Activated T-cell treated with anti-CD3 and anti-CD28 coated beads, Interleukin-2, amount 50 U/mL, for 24 hours (primary cell): Measurements from ENCODE around the gene ZIC4.

Experiments
- DNase-seq: peaks from one replicate; pipeline ENCODE4 v3.0.0-alpha.2; 2020
- H3K27ac Mint-ChIP-seq: 2 replicates; pipeline ENCODE4 v1.8.0; 2020; ENCODE audit warnings: mild to moderate bottlenecking, mixed read lengths
- H3K27me3 Mint-ChIP-seq: 2 replicates; pipeline ENCODE4 v1.8.0; 2020; ENCODE audit warnings: mixed read lengths
- H3K36me3 Mint-ChIP-seq: 2 replicates; pipeline ENCODE4 v1.8.0; 2020; ENCODE audit warnings: low read depth, mixed read lengths
- H3K4me1 Mint-ChIP-seq: 2 replicates; pipeline ENCODE4 v1.8.0; 2020; ENCODE audit warnings: low read depth, mixed read lengths
- H3K4me3 Mint-ChIP-seq: 2 replicates; pipeline ENCODE4 v1.8.0; 2020; ENCODE audit warnings: mild to moderate bottlenecking, moderate library complexity, mixed read lengths
- H3K9me3 Mint-ChIP-seq: 2 replicates; pipeline ENCODE4 v1.8.0; 2020; ENCODE audit warnings: mixed read lengths

Gene ZIC4

GRCh38 chr3:147381596-147381995, 24.7 kb downstream of the ZIC4 start:
- peaks cover 4% of the 10 kb centered on the region for H3K9me3 Mint-ChIP-seq
- no peaks in the 10 kb centered on the region for H3K36me3 Mint-ChIP-seq

GRCh38 chr3:147380977-147381376, 25.4 kb downstream of the ZIC4 start:
- H3K27ac Mint-ChIP-seq, result no peak overlapping the region

More at GRCh38 chr3:147381596-147381995, 24.7 kb downstream of the ZIC4 start:
- Mint-ChIP-seq H3K27me3 (peaks cover 98% of the 10 kb centered on the region), H3K27ac (no peak overlapping the region), H3K4me3 (no peak overlapping the region), H3K4me1 (no peaks in the 10 kb centered on the region)
- DNase-seq, result no peak

GRCh38 chr3:147380387-147380951, 25.9 kb downstream of the ZIC4 start:
- DNase-seq, result no peak
- Mint-ChIP-seq H3K4me3 (no peak overlapping the region), H3K4me1 (no peaks in the 10 kb centered on the region), H3K36me3 (no peaks in the 10 kb centered on the region), H3K27me3 (peaks cover 94% of the 10 kb centered on the region), H3K27ac (no peak overlapping the region), H3K9me3 (peaks cover 4% of the 10 kb centered on the region)

More at GRCh38 chr3:147380977-147381376, 25.4 kb downstream of the ZIC4 start:
- DNase-seq, result no peak
- peaks cover 4% of the 10 kb centered on the region for H3K9me3 Mint-ChIP-seq
- H3K4me1 Mint-ChIP-seq, result no peaks in the 10 kb centered on the region
- no peak overlapping the region for H3K4me3 Mint-ChIP-seq
- H3K36me3 Mint-ChIP-seq, result no peaks in the 10 kb centered on the region
- H3K27me3 Mint-ChIP-seq, result peaks cover 96% of the 10 kb centered on the region

- Mint-ChIP-seq H3K36me3 (no peaks in the 10 kb centered on the region), H3K4me1 (no peaks in the 10 kb centered on the region), H3K27me3 (peaks cover 91% of the 10 kb centered on the region), H3K4me3 (no peak overlapping the region), H3K9me3 (peaks cover 4% of the 10 kb centered on the region), H3K27ac (no peak overlapping the region)
- DNase-seq, result no peak
Measured at GRCh38 chr3:147379651-147380050, 26.7 kb downstream of the ZIC4 start.

GRCh38 chr3:147377412-147378367, 28.7 kb downstream of the ZIC4 start:
- Mint-ChIP-seq H3K9me3 (peaks cover 10% of the 10 kb centered on the region), H3K27ac (no peak overlapping the region), H3K4me3 (no peak overlapping the region), H3K4me1 (no peaks in the 10 kb centered on the region), H3K27me3 (peaks cover 90% of the 10 kb centered on the region), H3K36me3 (no peaks in the 10 kb centered on the region)
- DNase-seq, result no peak

- H3K9me3 Mint-ChIP-seq, result peaks cover 9% of the 10 kb centered on the region
- DNase-seq, result no peak
- peaks cover 89% of the 10 kb centered on the region for H3K27me3 Mint-ChIP-seq
- no peaks in the 10 kb centered on the region for H3K36me3 Mint-ChIP-seq
- no peaks in the 10 kb centered on the region for H3K4me1 Mint-ChIP-seq
- no peak overlapping the region for H3K27ac Mint-ChIP-seq
- H3K4me3 Mint-ChIP-seq, result no peak overlapping the region
Measured at GRCh38 chr3:147373301-147373700, 33.0 kb downstream of the ZIC4 start.

- H3K4me1 Mint-ChIP-seq, result no peaks in the 10 kb centered on the region
- no peak overlapping the region for H3K4me3 Mint-ChIP-seq
- H3K36me3 Mint-ChIP-seq, result no peaks in the 10 kb centered on the region
- H3K9me3 Mint-ChIP-seq, result peaks cover 9% of the 10 kb centered on the region
- DNase-seq, result no peak
- peaks cover 89% of the 10 kb centered on the region for H3K27me3 Mint-ChIP-seq
- no peak overlapping the region for H3K27ac Mint-ChIP-seq
Measured at GRCh38 chr3:147372525-147373027, 33.8 kb downstream of the ZIC4 start.

- Mint-ChIP-seq H3K27me3 (peaks cover 84% of the 10 kb centered on the region), H3K36me3 (no peaks in the 10 kb centered on the region), H3K4me3 (no peak overlapping the region), H3K9me3 (peaks cover 9% of the 10 kb centered on the region), H3K4me1 (no peaks in the 10 kb centered on the region), H3K27ac (no peak overlapping the region)
- no peak for DNase-seq
Measured at GRCh38 chr3:147371771-147372340, 34.5 kb downstream of the ZIC4 start.

- no peak for DNase-seq
- H3K27ac Mint-ChIP-seq, result no peak overlapping the region
- H3K4me3 Mint-ChIP-seq, result no peak overlapping the region
- no peaks in the 10 kb centered on the region for H3K36me3 Mint-ChIP-seq
- no peaks in the 10 kb centered on the region for H3K4me1 Mint-ChIP-seq
- H3K9me3 Mint-ChIP-seq, result peaks cover 9% of the 10 kb centered on the region
- peaks cover 79% of the 10 kb centered on the region for H3K27me3 Mint-ChIP-seq
Measured at GRCh38 chr3:147371140-147371539, 35.2 kb downstream of the ZIC4 start.

GRCh38 chr3:147370349-147370748, 36.0 kb downstream of the ZIC4 start:
- Mint-ChIP-seq H3K4me3 (no peak overlapping the region), H3K36me3 (no peaks in the 10 kb centered on the region), H3K4me1 (no peaks in the 10 kb centered on the region), H3K27ac (no peak overlapping the region), H3K9me3 (peaks cover 9% of the 10 kb centered on the region), H3K27me3 (peaks cover 77% of the 10 kb centered on the region)
- no peak for DNase-seq

GRCh38 chr3:147369661-147370123, 36.7 kb downstream of the ZIC4 start:
- peaks cover 9% of the 10 kb centered on the region for H3K9me3 Mint-ChIP-seq
- DNase-seq, result no peak
- no peaks in the 10 kb centered on the region for H3K36me3 Mint-ChIP-seq
- no peaks in the 10 kb centered on the region for H3K4me1 Mint-ChIP-seq
- peaks cover 79% of the 10 kb centered on the region for H3K27me3 Mint-ChIP-seq
- H3K4me3 Mint-ChIP-seq, result no peak overlapping the region
- no peak overlapping the region for H3K27ac Mint-ChIP-seq

- Mint-ChIP-seq H3K9me3 (peaks cover 9% of the 10 kb centered on the region), H3K4me1 (no peaks in the 10 kb centered on the region), H3K36me3 (no peaks in the 10 kb centered on the region), H3K27me3 (peaks cover 76% of the 10 kb centered on the region), H3K4me3 (no peak overlapping the region), H3K27ac (no peak overlapping the region)
- DNase-seq, result no peak
Measured at GRCh38 chr3:147369231-147369630, 37.1 kb downstream of the ZIC4 start.

GRCh38 chr3:147368561-147369221, 37.7 kb downstream of the ZIC4 start:
- Mint-ChIP-seq H3K27ac (no peak overlapping the region), H3K9me3 (peaks cover 9% of the 10 kb centered on the region), H3K36me3 (no peaks in the 10 kb centered on the region), H3K27me3 (peaks cover 71% of the 10 kb centered on the region), H3K4me3 (no peak overlapping the region), H3K4me1 (no peaks in the 10 kb centered on the region)
- DNase-seq, result no peak

- H3K27me3 Mint-ChIP-seq, result peaks cover 65% of the 10 kb centered on the region
- H3K4me3 Mint-ChIP-seq, result no peak overlapping the region
- no peaks in the 10 kb centered on the region for H3K4me1 Mint-ChIP-seq
- DNase-seq, result no peak
- no peaks in the 10 kb centered on the region for H3K36me3 Mint-ChIP-seq
- peaks cover 4% of the 10 kb centered on the region for H3K9me3 Mint-ChIP-seq
- no peak overlapping the region for H3K27ac Mint-ChIP-seq
Measured at GRCh38 chr3:147368151-147368550, 38.2 kb downstream of the ZIC4 start.
